ENCODE results near the gene CORO6.

GRCh38 chr17:29655323-29655722 lies 32.6 kb upstream of the CORO6 start:
- TF ChIP-seq CTCF (IDR thresholded peaks at IDR 0.05) (no peak), POLR2A (IDR thresholded peaks at IDR 0.05) (no peak)

Data from breast epithelium (tissue), 3 donors.